PC-9 (cell line): ENCODE measurements around the gene RNLS.

ENCODE experiments used
- CTCF ChIP-seq: fragments of 200-600 bp; sonication (generic); conservative IDR thresholded peaks from 2 replicates; pipeline ENCODE4 v1.6.1; 2017; ENCODE audit warnings: mixed run types, antibody characterized with exemption, mild to moderate bottlenecking, moderate library complexity
- EZH2 ChIP-seq: fragments of 200-600 bp; sonication (generic); IDR thresholded peaks from 2 replicates; pipeline ENCODE4 v1.8.0; 2017; ENCODE audit warnings: antibody characterized with exemption, low read depth

GRCh38 chr10:88374392-88375175, 208.5 kb downstream of the RNLS start:
- no peak for TF ChIP-seq CTCF
- no peak for TF ChIP-seq EZH2
